ENCODE results near the gene INPP4B.

The INPP4B gene

DNA sequence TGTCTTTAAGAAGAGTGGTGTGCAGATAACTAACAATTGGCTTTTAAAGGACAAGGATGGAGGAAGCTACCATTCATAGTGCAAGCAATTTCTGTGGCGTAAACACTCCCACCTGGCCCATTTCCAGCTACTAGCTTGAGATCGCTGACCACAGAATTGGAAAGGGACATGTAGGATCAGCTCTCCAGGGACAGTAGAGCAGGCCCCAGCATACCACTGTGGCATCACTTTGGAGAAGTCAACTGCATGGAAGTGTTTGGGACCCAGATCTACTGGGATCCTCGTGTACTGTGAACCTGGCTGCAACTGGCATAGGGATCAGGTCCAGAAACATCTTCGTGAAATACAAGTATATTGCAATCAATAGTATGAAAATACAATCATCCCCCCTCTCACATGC is 515.0 kb downstream of the INPP4B start:
- Histone ChIP-seq H2AK5ac (ENCODE audit: low read length) (no peak overlapping the region), H3K14ac (ENCODE audit: low read length) (no peak overlapping the region), H2BK12ac (ENCODE audit: low read length) (no peak overlapping the region), H3K27me3 (ENCODE audit: insufficient read depth, low read length) (no peaks in the 10 kb centered on the region), H3K36me3 (ENCODE audit: control insufficient read depth in 1 of 2, insufficient read depth in 2 of 2, low read length in 2 of 2) (no peaks in the 10 kb centered on the region), H2BK120ac (ENCODE audit: insufficient read depth, low read length, poor library complexity) (no peak overlapping the region), H3K27ac (ENCODE audit: low read depth, low read length) (no peak overlapping the region), H2BK5ac (ENCODE audit: low read depth, low read length, poor library complexity) (no peak overlapping the region), H3K4me3 (ENCODE audit: low read depth, low read length) (no peak overlapping the region), H4K91ac (ENCODE audit: low read depth, low read length) (no peak overlapping the region), H3K4me1 (ENCODE audit: control insufficient read depth in 1 of 2, insufficient read depth in 2 of 2, low read length in 2 of 2) (peaks cover 2% of the 10 kb centered on the region in 2 experiments), H3K79me2 (ENCODE audit: control insufficient read depth, insufficient read depth, low read length, poor library complexity) (peaks cover 1% of the 10 kb centered on the region), H3K18ac (ENCODE audit: low read length) (no peak overlapping the region), H3K23ac (ENCODE audit: low read length) (no peak overlapping the region), H3K9ac (ENCODE audit: low read length) (no peak overlapping the region), H3K9me3 (ENCODE audit: insufficient read depth, low read depth, low read length) (peaks cover 1% of the 10 kb centered on the region), H4K8ac (ENCODE audit: low read depth, low read length) (no peak overlapping the region), H3K4me2 (ENCODE audit: low read length) (no peak overlapping the region), H2AFZ (ENCODE audit: insufficient read depth, low read length, poor library complexity) (no peak overlapping the region), H3K79me1 (ENCODE audit: low read length) (no peaks in the 10 kb centered on the region), H4K12ac (ENCODE audit: low read depth, low read length) (no peak overlapping the region), H3K4ac (ENCODE audit: low read depth, low read length) (no peak overlapping the region)
- no CpG with 5 or more reads among the region's 4 CpGs for whole genome bisulfite sequencing (ENCODE audit: extremely low coverage, insufficient coverage, insufficient read length)
- DNase-seq = no peak

DNA sequence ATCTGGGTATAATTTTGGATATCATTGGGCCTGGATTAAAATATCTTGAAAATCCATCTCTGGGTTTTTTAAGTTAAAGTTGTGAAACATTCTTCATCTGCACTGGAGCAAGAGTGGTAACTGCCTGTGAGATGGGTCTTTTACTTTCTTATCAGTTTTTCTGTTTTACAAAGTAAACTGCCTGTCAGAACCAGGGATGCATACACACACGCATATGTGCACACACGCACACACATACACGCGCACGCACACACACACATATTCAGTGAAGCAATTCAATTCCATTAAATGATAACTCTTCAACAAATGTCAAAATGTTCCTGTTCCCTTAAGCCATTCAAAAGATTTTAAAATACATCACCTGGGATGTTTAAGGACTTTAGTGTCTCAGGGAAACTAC is 515.8 kb downstream of the INPP4B start:
- peaks cover 1% of the 10 kb centered on the region for H3K79me2 ChIP-seq (ENCODE audit: control insufficient read depth, insufficient read depth, low read length, poor library complexity)
- no peak for DNase-seq
- no peak overlapping the region for H3K18ac ChIP-seq (ENCODE audit: low read length)
- H4K91ac ChIP-seq (ENCODE audit: low read depth, low read length) = no peak overlapping the region
- no peak overlapping the region for H3K23ac ChIP-seq (ENCODE audit: low read length)
- no peak overlapping the region for H3K4me2 ChIP-seq (ENCODE audit: low read length)
- H3K36me3 ChIP-seq (ENCODE audit: control insufficient read depth in 1 of 2, insufficient read depth in 2 of 2, low read length in 2 of 2) = no peaks in the 10 kb centered on the region
- H3K14ac ChIP-seq (ENCODE audit: low read length) = no peak overlapping the region
- no peaks in the 10 kb centered on the region for H3K27me3 ChIP-seq (ENCODE audit: insufficient read depth, low read length)
- H4K8ac ChIP-seq (ENCODE audit: low read depth, low read length) = no peak overlapping the region
- peaks cover 2% of the 10 kb centered on the region in 2 experiments for H3K4me1 ChIP-seq (ENCODE audit: control insufficient read depth in 1 of 2, insufficient read depth in 2 of 2, low read length in 2 of 2)
- no peak overlapping the region for H3K27ac ChIP-seq (ENCODE audit: low read depth, low read length)
- no peak overlapping the region for H2BK120ac ChIP-seq (ENCODE audit: insufficient read depth, low read length, poor library complexity)
- H3K9me3 ChIP-seq (ENCODE audit: insufficient read depth, low read depth, low read length) = no peaks in the 10 kb centered on the region
- H3K9ac ChIP-seq (ENCODE audit: low read length) = no peak overlapping the region
- H2BK12ac ChIP-seq (ENCODE audit: low read length) = no peak overlapping the region
- no peak overlapping the region for H4K12ac ChIP-seq (ENCODE audit: low read depth, low read length)
- no CpG with 5 or more reads among the region's 5 CpGs for WGBS (ENCODE audit: extremely low coverage, insufficient coverage, insufficient read length)
- no peak overlapping the region for H3K4me3 ChIP-seq (ENCODE audit: low read depth, low read length)
- no peaks in the 10 kb centered on the region for H3K79me1 ChIP-seq (ENCODE audit: low read length)
- H2BK5ac ChIP-seq (ENCODE audit: low read depth, low read length, poor library complexity) = no peak overlapping the region
- H2AK5ac ChIP-seq (ENCODE audit: low read length) = no peak overlapping the region
- no peak overlapping the region for H2AFZ ChIP-seq (ENCODE audit: insufficient read depth, low read length, poor library complexity)
- no peak overlapping the region for H3K4ac ChIP-seq (ENCODE audit: low read depth, low read length)

DNA sequence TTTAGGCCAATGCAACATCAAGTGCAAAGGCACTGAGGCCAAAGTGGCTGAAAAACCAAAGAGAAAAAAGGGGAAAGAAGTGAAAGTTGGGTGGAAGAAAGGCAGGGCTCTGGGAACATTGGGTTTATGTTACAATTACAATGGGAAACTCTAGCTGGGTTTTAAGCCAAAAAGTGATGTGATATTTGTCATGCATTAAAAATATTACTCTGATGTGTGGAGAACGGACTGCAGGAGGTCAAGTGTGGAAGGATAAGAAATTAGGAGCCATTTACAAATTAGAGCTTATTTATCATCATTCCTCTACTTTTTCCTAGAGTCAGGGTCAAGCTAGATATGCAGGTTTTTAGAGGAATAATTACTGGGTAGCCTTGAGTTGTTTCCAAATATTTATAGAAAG is 516.8 kb downstream of the INPP4B start:
- Histone ChIP-seq H4K12ac (ENCODE audit: low read depth, low read length) (no peak overlapping the region), H3K9ac (ENCODE audit: low read length) (no peak overlapping the region), H3K4me3 (ENCODE audit: low read depth, low read length) (no peak overlapping the region), H3K9me3 (ENCODE audit: insufficient read depth, low read depth, low read length) (no peaks in the 10 kb centered on the region), H3K23ac (ENCODE audit: low read length) (no peak overlapping the region), H2BK120ac (ENCODE audit: insufficient read depth, low read length, poor library complexity) (no peak overlapping the region), H2BK5ac (ENCODE audit: low read depth, low read length, poor library complexity) (no peak overlapping the region), H3K79me1 (ENCODE audit: low read length) (no peaks in the 10 kb centered on the region), H2AFZ (ENCODE audit: insufficient read depth, low read length, poor library complexity) (no peak overlapping the region), H3K18ac (ENCODE audit: low read length) (no peak overlapping the region), H3K27me3 (ENCODE audit: insufficient read depth, low read length) (no peaks in the 10 kb centered on the region), H3K79me2 (ENCODE audit: control insufficient read depth, insufficient read depth, low read length, poor library complexity) (peaks cover 1% of the 10 kb centered on the region), H2AK5ac (ENCODE audit: low read length) (no peak overlapping the region), H3K4me1 (ENCODE audit: control insufficient read depth in 1 of 2, insufficient read depth in 2 of 2, low read length in 2 of 2) (peaks cover 2% of the 10 kb centered on the region in 2 experiments), H3K27ac (ENCODE audit: low read depth, low read length) (no peak overlapping the region), H3K4ac (ENCODE audit: low read depth, low read length) (no peak overlapping the region), H3K36me3 (ENCODE audit: control insufficient read depth in 1 of 2, insufficient read depth in 2 of 2, low read length in 2 of 2) (no peaks in the 10 kb centered on the region), H2BK12ac (ENCODE audit: low read length) (no peak overlapping the region), H3K14ac (ENCODE audit: low read length) (no peak overlapping the region), H4K8ac (ENCODE audit: low read depth, low read length) (no peak overlapping the region), H3K4me2 (ENCODE audit: low read length) (no peak overlapping the region), H4K91ac (ENCODE audit: low read depth, low read length) (no peak overlapping the region)
- DNase-seq = no peak
- WGBS (ENCODE audit: extremely low coverage, insufficient coverage, insufficient read length) = no CpG with 5 or more reads among the region's 1 CpG

DNA sequence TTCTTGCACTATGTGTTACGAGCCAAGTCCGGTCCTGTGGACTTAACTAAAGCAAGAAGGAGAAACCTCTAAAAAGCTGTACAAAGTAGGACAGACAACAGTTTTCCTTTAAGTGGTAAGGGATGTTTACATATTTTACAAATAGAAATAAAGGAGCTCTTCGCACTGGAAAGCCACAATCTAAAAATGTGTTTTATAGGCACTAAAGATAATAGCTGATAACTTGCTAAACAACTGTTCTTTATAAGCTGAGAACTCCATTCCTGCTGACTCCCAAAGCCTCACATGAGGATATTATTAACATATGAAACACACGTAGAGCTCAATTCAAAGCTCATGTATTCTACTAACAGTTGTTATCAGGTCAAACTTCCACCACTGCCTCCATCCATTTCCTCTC is 519.9 kb downstream of the INPP4B start:
- Histone ChIP-seq H3K14ac (ENCODE audit: low read length) (no peak overlapping the region), H2BK120ac (ENCODE audit: insufficient read depth, low read length, poor library complexity) (no peak overlapping the region), H3K9ac (ENCODE audit: low read length) (no peak overlapping the region), H2BK5ac (ENCODE audit: low read depth, low read length, poor library complexity) (no peak overlapping the region), H3K27ac (ENCODE audit: low read depth, low read length) (no peak overlapping the region), H3K4ac (ENCODE audit: low read depth, low read length) (no peak overlapping the region), H3K4me3 (ENCODE audit: low read depth, low read length) (no peak overlapping the region), H3K18ac (ENCODE audit: low read length) (no peak overlapping the region), H4K91ac (ENCODE audit: low read depth, low read length) (no peak overlapping the region), H3K36me3 (ENCODE audit: control insufficient read depth in 1 of 2, insufficient read depth in 2 of 2, low read length in 2 of 2) (no peaks in the 10 kb centered on the region), H2AFZ (ENCODE audit: insufficient read depth, low read length, poor library complexity) (no peak overlapping the region), H3K4me1 (ENCODE audit: control insufficient read depth in 1 of 2, insufficient read depth in 2 of 2, low read length in 2 of 2) (peaks cover 1 to 2% of the 10 kb centered on the region in 2 experiments), H3K9me3 (ENCODE audit: insufficient read depth, low read depth, low read length) (no peaks in the 10 kb centered on the region), H3K4me2 (ENCODE audit: low read length) (no peak overlapping the region), H3K27me3 (ENCODE audit: insufficient read depth, low read length) (no peaks in the 10 kb centered on the region), H2AK5ac (ENCODE audit: low read length) (no peak overlapping the region), H4K12ac (ENCODE audit: low read depth, low read length) (no peak overlapping the region), H3K79me2 (ENCODE audit: control insufficient read depth, insufficient read depth, low read length, poor library complexity) (peaks cover 1% of the 10 kb centered on the region), H2BK12ac (ENCODE audit: low read length) (no peak overlapping the region), H3K79me1 (ENCODE audit: low read length) (no peaks in the 10 kb centered on the region), H3K23ac (ENCODE audit: low read length) (no peak overlapping the region), H4K8ac (ENCODE audit: low read depth, low read length) (no peak overlapping the region)
- no peak for DNase-seq
- no CpG with 5 or more reads among the region's 4 CpGs for WGBS (ENCODE audit: extremely low coverage, insufficient coverage, insufficient read length)
